GM19468 (cell line): ENCODE data around the gene OSBPL3.
"Not testable (repeated sequence)": the region's sequence is repeated elsewhere in the genome, so short reads cannot be mapped to it uniquely, and the experiment has no call there.

Experiments
- ATAC-seq: cut with Tn5 transposase; IDR thresholded peaks from one replicate; pipeline ENCODE4 v1.9.1; 2021; ENCODE audit warnings: mild to moderate bottlenecking, moderate library complexity, moderate number of reproducible peaks; ENCODE audit not compliant: unreplicated experiment; ENCODE audit errors: extremely low read depth

OSBPL3 gene

GRCh38 chr7:24923172-24923865 lies 56.7 kb downstream of the OSBPL3 start:
- ATAC-seq = no peak

- ATAC-seq = no peak
Observed at GRCh38 chr7:24922099-24922773, 57.7 kb downstream of the OSBPL3 start.

GRCh38 chr7:24921362-24921679 lies 58.7 kb downstream of the OSBPL3 start:
- no peak for ATAC-seq

GRCh38 chr7:24920451-24921361 lies 59.3 kb downstream of the OSBPL3 start:
- ATAC-seq = no peak

GRCh38 chr7:24917510-24918239 lies 62.3 kb downstream of the OSBPL3 start:
- peak; percentile 12 for ATAC-seq

- ATAC-seq = no peak
Observed at GRCh38 chr7:24916463-24917040, 63.4 kb downstream of the OSBPL3 start.

- ATAC-seq = no peak
Observed at GRCh38 chr7:24914465-24914859, 65.5 kb downstream of the OSBPL3 start.

- no peak for ATAC-seq
Observed at GRCh38 chr7:24913801-24914464, 66.0 kb downstream of the OSBPL3 start.

GRCh38 chr7:24912874-24913514 lies 67.0 kb downstream of the OSBPL3 start:
- ATAC-seq = no peak

GRCh38 chr7:24912424-24912823 lies 67.6 kb downstream of the OSBPL3 start:
- no peak for ATAC-seq

GRCh38 chr7:24911213-24911603 lies 68.8 kb downstream of the OSBPL3 start:
- ATAC-seq = peak; percentile 33

- no peak for ATAC-seq
Observed at GRCh38 chr7:24910551-24911212, 69.3 kb downstream of the OSBPL3 start.

GRCh38 chr7:24908727-24909126 lies 71.3 kb downstream of the OSBPL3 start:
- no peak for ATAC-seq

- ATAC-seq = no peak
Observed at GRCh38 chr7:24908166-24908565, 71.8 kb downstream of the OSBPL3 start.

GRCh38 chr7:24907311-24907886 lies 72.6 kb downstream of the OSBPL3 start:
- ATAC-seq = peak; percentile 17

- no peak for ATAC-seq
Observed at GRCh38 chr7:24905996-24906770, 73.8 kb downstream of the OSBPL3 start.

- not testable (repeated sequence) for ATAC-seq
Observed at GRCh38 chr7:24903992-24904391, 76.0 kb downstream of the OSBPL3 start.
